ENCODE measurements around the gene FHDC1. TPM values are rescaled to one million over a fixed set of nuclear protein-coding genes. Genes with fewer than 3 reads are reported as not detected.

The FHDC1 gene
- total RNA-seq, 4 donors from 2014 or later, result 21.9 to 39.6 (median 28.7) TPM

GRCh38 chr4:152940461-152940860, 4.3 kb downstream of the FHDC1 start:
- H3K4me3 ChIP-seq, result no peak overlapping the region
- no peak overlapping the region for H3K27ac ChIP-seq
- H3K9me3 ChIP-seq, result no peaks in the 10 kb centered on the region
- H3K27me3 ChIP-seq, result peaks cover 10% of the 10 kb centered on the region
- H3K4me1 ChIP-seq, result peaks cover 52% of the 10 kb centered on the region
- H3K36me3 ChIP-seq, result peaks cover 4% of the 10 kb centered on the region
- 67% methylated on average over 2 of the region's 2 CpGs for WGBS
- DNase-seq (ENCODE audit: low spot score in 2 of 2), result no peak
- TF ChIP-seq POLR2A (IDR thresholded peaks at IDR 0.05) (no peak), EP300 (IDR thresholded peaks at IDR 0.05) (no peak), CTCF (IDR thresholded peaks at IDR 0.05) (no peak), POLR2AphosphoS5 (IDR thresholded peaks at IDR 0.05) (no peak)

- no peak overlapping the region for H3K4me3 ChIP-seq
- WGBS, result 76% methylated on average over 1 of the region's 1 CpG
- peaks cover 5% of the 10 kb centered on the region for H3K27me3 ChIP-seq
- H3K4me1 ChIP-seq, result peaks cover 42% of the 10 kb centered on the region
- H3K27ac ChIP-seq, result no peak overlapping the region
- no peaks in the 10 kb centered on the region for H3K9me3 ChIP-seq
- H3K36me3 ChIP-seq, result peaks cover 4% of the 10 kb centered on the region
- TF ChIP-seq POLR2A (IDR thresholded peaks at IDR 0.05) (no peak), EP300 (IDR thresholded peaks at IDR 0.05) (no peak)
- DNase-seq (ENCODE audit: low spot score in 2 of 2), result no peak
Observed at GRCh38 chr4:152941411-152941810, 5.3 kb downstream of the FHDC1 start.

GRCh38 chr4:152942346-152942745, 6.2 kb downstream of the FHDC1 start:
- no peak overlapping the region for H3K4me3 ChIP-seq
- H3K9me3 ChIP-seq, result no peaks in the 10 kb centered on the region
- TF ChIP-seq CTCF (IDR thresholded peaks at IDR 0.05) (no peak), POLR2A (IDR thresholded peaks at IDR 0.05) (no peak), EP300 (IDR thresholded peaks at IDR 0.05) (no peak), POLR2AphosphoS5 (IDR thresholded peaks at IDR 0.05) (no peak)
- DNase-seq (ENCODE audit: low spot score in 2 of 2), result no peak
- 76% methylated on average over 2 of the region's 2 CpGs for WGBS
- H3K27me3 ChIP-seq, result no peaks in the 10 kb centered on the region
- peaks cover 36% of the 10 kb centered on the region for H3K4me1 ChIP-seq
- peaks cover 4% of the 10 kb centered on the region for H3K36me3 ChIP-seq
- no peak overlapping the region for H3K27ac ChIP-seq

- Histone ChIP-seq H3K27me3 (no peaks in the 10 kb centered on the region), H3K36me3 (peaks cover 4% of the 10 kb centered on the region), H3K4me3 (no peak overlapping the region), H3K9me3 (no peaks in the 10 kb centered on the region), H3K27ac (peak overlapping the region; percentile 57), H3K4me1 (peaks cover 30% of the 10 kb centered on the region)
- 57% methylated on average over 6 of the region's 6 CpGs for WGBS
- DNase-seq (ENCODE audit: low spot score in 2 of 2), result no peak
- TF ChIP-seq CTCF (IDR thresholded peaks at IDR 0.05) (no peak), POLR2AphosphoS5 (IDR thresholded peaks at IDR 0.05) (no peak), EP300 (IDR thresholded peaks at IDR 0.05) (no peak)
Observed at GRCh38 chr4:152943672-152944071, 7.5 kb downstream of the FHDC1 start.

GRCh38 chr4:152944666-152945320, 8.7 kb downstream of the FHDC1 start:
- no peaks in the 10 kb centered on the region for H3K27me3 ChIP-seq
- no peaks in the 10 kb centered on the region for H3K9me3 ChIP-seq
- TF ChIP-seq EP300 (IDR thresholded peaks at IDR 0.05), result no peak
- TF ChIP-seq CTCF (IDR thresholded peaks at IDR 0.05), result no peak
- TF ChIP-seq POLR2A (IDR thresholded peaks at IDR 0.05), result no peak
- TF ChIP-seq POLR2AphosphoS5 (IDR thresholded peaks at IDR 0.05), result no peak
- H3K27ac ChIP-seq, result no peak overlapping the region
- no peak for DNase-seq (ENCODE audit: low spot score in 2 of 2)
- no peak overlapping the region for H3K4me3 ChIP-seq
- peaks cover 4% of the 10 kb centered on the region for H3K36me3 ChIP-seq
- peaks cover 26% of the 10 kb centered on the region for H3K4me1 ChIP-seq
- WGBS, result 46% methylated on average over 4 of the region's 4 CpGs

GRCh38 chr4:152945639-152946038, 9.5 kb downstream of the FHDC1 start:
- no peak for DNase-seq (ENCODE audit: low spot score in 2 of 2)
- 77% methylated on average over 9 of the region's 9 CpGs for WGBS
- H3K9me3 ChIP-seq, result no peaks in the 10 kb centered on the region

More at GRCh38 chr4:152945639-152946038, 9.5 kb downstream of the FHDC1 start:
- Histone ChIP-seq H3K4me1 (peaks cover 26% of the 10 kb centered on the region), H3K4me3 (no peak overlapping the region), H3K27me3 (no peaks in the 10 kb centered on the region), H3K36me3 (peaks cover 4% of the 10 kb centered on the region), H3K27ac (no peak overlapping the region)
- no peak for TF ChIP-seq EP300 (IDR thresholded peaks at IDR 0.05)
- no peak for TF ChIP-seq CTCF (IDR thresholded peaks at IDR 0.05)
- no peak for TF ChIP-seq POLR2AphosphoS5 (IDR thresholded peaks at IDR 0.05)
- no peak for TF ChIP-seq POLR2A (IDR thresholded peaks at IDR 0.05)
